ENCODE measurements around the gene SYNPO. TPM values are rescaled to one million over a fixed set of nuclear protein-coding genes. Genes with fewer than 3 reads are reported as not detected.

The SYNPO gene
- total and polyA plus RNA-seq, 8 donors = 23.3 to 68.3 (median 28.8) TPM

DNA sequence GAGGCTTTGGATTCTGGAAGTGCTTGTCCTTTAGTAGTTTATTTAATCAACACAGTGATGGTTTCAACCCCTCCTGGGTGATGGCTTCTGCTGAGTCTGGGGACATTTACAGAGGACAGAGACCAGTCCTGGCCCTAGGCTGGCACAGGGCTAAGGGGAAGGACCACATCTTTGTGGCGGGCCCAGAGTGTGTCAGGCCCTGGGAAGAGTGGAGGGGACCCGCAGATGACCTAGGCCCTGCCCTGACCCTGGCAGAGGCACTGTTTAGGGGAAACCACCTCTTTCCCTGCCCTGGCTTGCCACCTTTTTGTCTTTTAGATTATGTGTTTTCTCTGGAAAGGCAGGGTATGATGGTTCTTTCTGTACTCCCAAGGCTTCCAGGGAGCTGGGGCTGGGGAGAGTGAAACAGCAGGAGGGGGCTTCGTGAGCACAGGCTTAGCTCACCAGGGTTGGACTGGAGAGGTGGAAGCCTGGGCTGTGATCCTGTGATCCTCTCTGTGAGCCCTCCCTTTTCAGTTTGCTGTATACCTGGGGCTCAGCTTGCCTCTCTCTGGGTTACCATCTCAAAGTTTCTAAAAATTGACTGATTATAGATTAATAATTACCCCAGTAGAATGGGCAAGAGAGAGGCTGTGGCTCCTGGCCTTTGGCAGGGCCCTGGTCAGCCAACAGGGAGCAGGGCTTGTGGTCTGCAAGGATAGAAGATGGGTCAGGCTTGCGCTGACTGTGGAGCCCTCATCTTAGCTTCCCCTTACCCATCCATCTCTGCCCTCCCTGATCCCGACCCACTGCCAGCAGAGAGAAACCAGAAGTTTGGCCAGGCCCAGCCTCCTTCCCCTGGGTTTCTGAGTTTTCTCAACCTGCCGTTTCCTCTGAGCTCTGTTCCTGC, 1.7 kb upstream of the SYNPO start:
- peaks cover 18 to 68% (median 25%) of the 10 kb centered on the region in 3 donors for H3K4me1 ChIP-seq
- H3K4me3 ChIP-seq = no peak overlapping the region
- intact Hi-C loops (cut with DNase I) = no loop called here
- H3K27ac ChIP-seq = peak overlapping the region; percentile 7 to 90 (median 77)
- no peaks in the 10 kb centered on the region for H3K27me3 ChIP-seq
- no peaks in the 10 kb centered on the region for H3K9me3 ChIP-seq
- no peak for FAIRE-seq
- peak in 1 of 6 donors; percentile 33 for DNase-seq
- peak in 2 of 4 donors; percentile 6 to 17 for ATAC-seq
- TF ChIP-seq, protein P1, sequence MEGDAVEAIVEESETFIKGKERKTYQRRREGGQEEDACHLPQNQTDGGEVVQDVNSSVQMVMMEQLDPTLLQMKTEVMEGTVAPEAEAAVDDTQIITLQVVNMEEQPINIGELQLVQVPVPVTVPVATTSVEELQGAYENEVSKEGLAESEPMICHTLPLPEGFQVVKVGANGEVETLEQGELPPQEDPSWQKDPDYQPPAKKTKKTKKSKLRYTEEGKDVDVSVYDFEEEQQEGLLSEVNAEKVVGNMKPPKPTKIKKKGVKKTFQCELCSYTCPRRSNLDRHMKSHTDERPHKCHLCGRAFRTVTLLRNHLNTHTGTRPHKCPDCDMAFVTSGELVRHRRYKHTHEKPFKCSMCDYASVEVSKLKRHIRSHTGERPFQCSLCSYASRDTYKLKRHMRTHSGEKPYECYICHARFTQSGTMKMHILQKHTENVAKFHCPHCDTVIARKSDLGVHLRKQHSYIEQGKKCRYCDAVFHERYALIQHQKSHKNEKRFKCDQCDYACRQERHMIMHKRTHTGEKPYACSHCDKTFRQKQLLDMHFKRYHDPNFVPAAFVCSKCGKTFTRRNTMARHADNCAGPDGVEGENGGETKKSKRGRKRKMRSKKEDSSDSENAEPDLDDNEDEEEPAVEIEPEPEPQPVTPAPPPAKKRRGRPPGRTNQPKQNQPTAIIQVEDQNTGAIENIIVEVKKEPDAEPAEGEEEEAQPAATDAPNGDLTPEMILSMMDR (IDR thresholded peaks at IDR 0.05) = no peak
- no peaks in the 10 kb centered on the region for H3K36me3 ChIP-seq
- WGBS, 2 donors = 55 to 57% methylated on average over 6 of the region's 6 CpGs

DNA sequence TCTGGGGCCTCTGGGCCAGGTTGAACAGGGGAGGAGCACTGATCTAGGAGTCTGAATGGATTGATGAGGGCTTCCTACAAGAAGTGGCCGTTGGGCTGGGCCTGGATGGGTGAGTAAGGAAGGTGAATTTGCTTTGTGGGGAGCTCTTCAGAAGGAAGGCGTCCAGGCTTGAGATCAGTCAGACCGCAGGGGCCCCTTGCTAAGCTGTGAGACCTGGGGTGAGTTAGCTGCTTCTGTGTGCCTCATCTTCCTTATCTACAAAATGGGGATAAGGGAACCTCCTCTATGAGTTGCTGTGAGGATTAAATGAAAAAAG, 1.1 kb upstream of the SYNPO start:
- WGBS, 2 donors = 70 to 73% methylated on average over 3 of the region's 3 CpGs
- no peaks in the 10 kb centered on the region for H3K9me3 ChIP-seq
- no peak overlapping the region for H3K4me3 ChIP-seq
- peaks cover 23 to 74% (median 30%) of the 10 kb centered on the region in 3 donors for H3K4me1 ChIP-seq
- intact Hi-C loops (cut with DNase I) = no loop called here
- FAIRE-seq = no peak
- no peaks in the 10 kb centered on the region for H3K36me3 ChIP-seq
- peak overlapping the region; percentile 7 to 90 (median 77) for H3K27ac ChIP-seq
- no peak for ATAC-seq
- no peak for DNase-seq
- TF ChIP-seq, protein P1 (IDR thresholded peaks at IDR 0.05) = no peak
- no peaks in the 10 kb centered on the region for H3K27me3 ChIP-seq

DNA sequence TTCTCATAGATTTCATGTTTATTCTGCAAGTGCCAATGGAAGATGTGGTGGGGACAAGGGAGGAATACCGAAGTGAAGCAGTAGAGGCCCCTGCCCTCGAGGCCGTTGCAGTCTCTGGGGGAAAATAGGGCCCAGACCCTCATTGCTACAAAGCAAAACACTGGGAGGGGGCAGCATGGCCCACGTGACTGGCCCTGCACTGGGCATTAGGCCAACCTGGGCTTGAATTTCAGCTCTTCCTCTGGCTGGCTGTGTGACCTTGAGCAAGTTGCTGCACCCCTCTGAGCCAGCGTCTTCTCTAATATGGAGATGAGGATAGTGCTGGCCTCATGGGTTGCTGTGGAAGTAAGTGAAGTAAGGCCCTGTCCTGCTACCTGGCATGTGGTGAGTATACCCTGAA, 709 bp upstream of the SYNPO start:
- WGBS, 2 donors = 37 to 42% methylated on average over 5 of the region's 5 CpGs
- ATAC-seq (no peak), DNase-seq (peak in 1 of 6 donors; percentile 50), FAIRE-seq (no peak)
- Histone ChIP-seq H3K27me3 (no peaks in the 10 kb centered on the region), H3K9me3 (no peaks in the 10 kb centered on the region), H3K27ac (peak overlapping the region; percentile 7 to 90 (median 77)), H3K36me3 (no peaks in the 10 kb centered on the region), H3K4me3 (no peak overlapping the region), H3K4me1 (peaks cover 27 to 78% (median 34%) of the 10 kb centered on the region in 3 donors)
- TF ChIP-seq, protein P1 (IDR thresholded peaks at IDR 0.05) = no peak
- intact Hi-C loops (cut with DNase I) = no loop called here

DNA sequence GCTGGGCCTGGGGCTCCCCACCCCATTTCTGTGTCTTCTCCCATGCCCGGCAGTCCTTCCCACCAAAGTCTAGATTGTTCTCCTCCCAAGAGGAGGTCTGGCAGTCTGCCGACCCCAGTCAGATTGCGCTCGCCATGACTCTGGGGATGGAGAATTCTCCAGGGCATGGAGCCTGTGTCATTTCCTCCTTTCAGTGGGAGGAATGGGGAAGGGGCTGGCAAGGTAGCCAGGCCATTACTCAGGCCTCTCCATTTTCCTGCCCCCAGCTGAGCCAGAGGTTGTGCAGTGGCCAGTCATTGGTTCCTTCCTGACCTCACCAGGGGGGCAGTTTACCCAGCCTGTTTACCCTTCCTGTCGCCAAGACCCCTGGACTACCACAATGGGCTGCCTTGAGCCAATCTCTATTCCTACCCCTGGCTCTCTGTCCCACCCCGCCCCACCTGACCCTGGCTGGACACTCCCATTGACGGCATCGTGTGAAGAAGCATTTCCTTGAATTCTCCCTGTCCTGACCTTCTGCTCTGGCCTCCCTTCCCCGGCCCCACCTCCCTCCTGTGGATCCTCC, 628 bp downstream of the SYNPO start:
- WGBS, 2 donors = 68 to 69% methylated on average over 9 of the region's 9 CpGs
- TF ChIP-seq, protein P1 (IDR thresholded peaks at IDR 0.05) = no peak
- Histone ChIP-seq H3K36me3 (no peaks in the 10 kb centered on the region), H3K4me1 (peaks cover 34 to 82% (median 38%) of the 10 kb centered on the region in 3 donors), H3K27ac (peak overlapping the region; percentile 41 to 90 (median 77)), H3K9me3 (no peaks in the 10 kb centered on the region), H3K4me3 (peak overlapping the region in 2 of 4 donors; percentile 12 to 29), H3K27me3 (no peaks in the 10 kb centered on the region)
- peak in 1 of 4 donors; percentile 6 for ATAC-seq
- FAIRE-seq = no peak
- intact Hi-C loops (cut with DNase I) = no loop called here
- DNase-seq = peak in 2 of 6 donors; percentile 42 to 49

Measured in pancreas (tissue), 10 donors.